ENCODE results near the gene PSME1.

GRCh38 chr14:24172261-24172860, 36.4 kb downstream of the PSME1 start:
- TF ChIP-seq POLR2AphosphoS5 (IDR thresholded peaks at IDR 0.05; ENCODE audit: low read depth, low read length) (no peak; the same call in 1 of the 2 replicates), POLR2A (IDR thresholded peaks at IDR 0.05; ENCODE audit: low read depth, low read length) (no peak), TAF1 (IDR thresholded peaks at IDR 0.05; ENCODE audit: low read depth, low read length) (no peak), SPI1 (IDR thresholded peaks at IDR 0.05; ENCODE audit: low read depth, low read length) (no peak), POU2F2 (IDR thresholded peaks at IDR 0.05; ENCODE audit: low read depth, low read length) (no peak)

Data from GM12891 (cell line).